Gastrocnemius medialis (tissue), 4 donors: ENCODE data around the gene EGFR. TPM values are rescaled to one million over a fixed set of nuclear protein-coding genes. Genes with fewer than 3 reads are reported as not detected.
A peak's percentile ranks its signal among the peaks of the same experiment; 100 is the strongest.

Experiments
- ATAC-seq, 2 donors: fragments of 150-250 bp; one replicate each; pipeline ENCODE4 v1.9.1; 2016
- DNase-seq, 2 donors: peaks; one replicate each; pipeline ENCODE4 v3.0.0-alpha.2; 2019
- H3K27ac ChIP-seq, 4 donors: fragments of 200-600 bp; sonication (generic); 1 replicate in 1 of 4; 2 replicates in 3 of 4; pipeline ENCODE4 v1.5.1; 2016 to 2018; ENCODE audit warnings: mild to moderate bottlenecking in 2 of 4, moderate library complexity in 1 of 4
- H3K27me3 ChIP-seq, 3 donors: fragments of 200-600 bp; sonication (generic) in 2 of 3; 1 replicate in 1 of 3; 2 replicates in 2 of 3; pipeline versions ENCODE4 v1.5.1 to v1.6.0; 2016 to 2019; ENCODE audit warnings: mild to moderate bottlenecking in 1 of 3, moderate library complexity in 1 of 3
- H3K36me3 ChIP-seq, 2 donors: fragments of 200-600 bp; sonication (generic) in 1 of 2; one replicate each; pipeline ENCODE4 v1.5.1; 2017 to 2018
- H3K4me1 ChIP-seq, 2 donors: fragments of 200-600 bp; sonication (generic) in 1 of 2; one replicate each; pipeline ENCODE4 v1.5.1; 2016 to 2017; ENCODE audit warnings: mild to moderate bottlenecking in 2 of 2
- H3K4me3 ChIP-seq, 4 donors: fragments of 200-600 bp; sonication (generic) in 3 of 4; 1 replicate in 1 of 4; 2 replicates in 3 of 4; pipeline ENCODE4 v1.5.1; 2016 to 2019; ENCODE audit warnings: mild to moderate bottlenecking in 2 of 4
- H3K9me3 ChIP-seq, 3 donors: fragments of 200-600 bp; sonication (generic) in 2 of 3; 1 replicate in 1 of 3; 2 replicates in 2 of 3; pipeline ENCODE4 v1.5.1; 2016 to 2019
- POLR2A ChIP-seq, 2 donors: fragments of 450-650 bp; IDR thresholded peaks; one replicate each; pipeline ENCODE4 v1.6.1; 2017; ENCODE audit warnings: antibody characterized with exemption in 2 of 2, mild to moderate bottlenecking in 2 of 2, moderate library complexity in 2 of 2
- in situ Hi-C, 4 donors: fragments of 200-750 bp; cut with MboI; loops; one replicate each; pipeline versions ENCODE4 v1.15.0 to v1.8.0; 2017; ENCODE audit warnings: low sequenced_read_pairs in 4 of 4
- intact Hi-C: fragments of 100-400 bp; cut with DNase I; formaldehyde crosslinking; loops from one replicate; pipeline ENCODE4 v1.15.1; 2023; ENCODE audit warnings: low total_unique reads
- total RNA-seq, 4 donors: library from RNA; depleted of rRNA; stranded (reverse); fragments of >200 nt; gene quantifications; one replicate each; pipeline versions ENCODE4 v1.1.0 to v1.2.3, GENCODE V29; 2016
- TF ChIP-seq, protein P1 (sequence below), 5 experiments: fragments of 450-650 bp in 3 of 5; fragments of 200-600 bp in 2 of 5; sonication (generic) in 2 of 5; IDR thresholded peaks in 4 of 5; conservative IDR thresholded peaks in 1 of 5; 1 replicate in 4 of 5; 2 replicates in 1 of 5; pipeline ENCODE4 v1.5.1; 2016 to 2019; ENCODE audit warnings: antibody characterized with exemption in 5 of 5, mild to moderate bottlenecking in 3 of 5, moderate library complexity in 3 of 5

The EGFR gene
- total RNA-seq, 4 donors from 2014 or later, result 28.0 to 34.8 (median 29.4) TPM

DNA sequence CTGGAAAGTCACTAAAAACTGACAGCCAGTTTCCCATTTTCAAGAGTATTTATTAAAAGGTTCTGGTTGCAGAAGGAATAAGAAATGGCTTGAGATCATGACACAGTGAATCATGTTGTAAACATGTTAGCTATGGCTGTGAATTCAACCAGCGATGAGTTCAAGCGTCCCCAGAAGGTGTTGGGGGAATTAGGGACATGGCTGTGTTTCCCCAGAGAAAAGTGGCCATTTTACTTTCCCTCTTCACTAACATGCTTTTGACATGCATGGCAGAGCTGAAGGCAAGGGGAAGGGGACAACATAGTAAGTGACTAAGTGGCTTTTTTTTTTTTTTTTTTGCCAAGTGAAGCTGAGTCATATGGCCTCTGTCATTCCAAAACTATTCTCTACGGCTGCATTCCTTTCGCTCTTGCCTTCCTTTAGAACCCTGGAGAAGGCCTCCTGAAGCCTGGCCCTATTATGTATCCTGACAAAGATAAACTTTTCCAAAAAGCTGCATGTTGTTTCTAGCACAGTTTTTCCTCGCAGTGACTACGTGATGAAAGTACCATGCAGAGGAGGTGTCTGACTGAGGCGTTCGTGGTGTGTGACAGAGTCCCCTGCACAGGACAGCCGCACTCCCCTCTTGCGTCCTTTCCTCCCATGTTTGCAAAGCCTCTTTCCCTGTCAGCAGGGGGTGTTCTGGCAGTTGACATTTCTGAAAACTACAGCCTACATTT lies 46.9 kb downstream of the EGFR start:
- in situ Hi-C loops, result no loop called here
- TF ChIP-seq, protein P1, sequence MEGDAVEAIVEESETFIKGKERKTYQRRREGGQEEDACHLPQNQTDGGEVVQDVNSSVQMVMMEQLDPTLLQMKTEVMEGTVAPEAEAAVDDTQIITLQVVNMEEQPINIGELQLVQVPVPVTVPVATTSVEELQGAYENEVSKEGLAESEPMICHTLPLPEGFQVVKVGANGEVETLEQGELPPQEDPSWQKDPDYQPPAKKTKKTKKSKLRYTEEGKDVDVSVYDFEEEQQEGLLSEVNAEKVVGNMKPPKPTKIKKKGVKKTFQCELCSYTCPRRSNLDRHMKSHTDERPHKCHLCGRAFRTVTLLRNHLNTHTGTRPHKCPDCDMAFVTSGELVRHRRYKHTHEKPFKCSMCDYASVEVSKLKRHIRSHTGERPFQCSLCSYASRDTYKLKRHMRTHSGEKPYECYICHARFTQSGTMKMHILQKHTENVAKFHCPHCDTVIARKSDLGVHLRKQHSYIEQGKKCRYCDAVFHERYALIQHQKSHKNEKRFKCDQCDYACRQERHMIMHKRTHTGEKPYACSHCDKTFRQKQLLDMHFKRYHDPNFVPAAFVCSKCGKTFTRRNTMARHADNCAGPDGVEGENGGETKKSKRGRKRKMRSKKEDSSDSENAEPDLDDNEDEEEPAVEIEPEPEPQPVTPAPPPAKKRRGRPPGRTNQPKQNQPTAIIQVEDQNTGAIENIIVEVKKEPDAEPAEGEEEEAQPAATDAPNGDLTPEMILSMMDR (IDR thresholded peaks at IDR 0.05 in 4 of 5, conservative IDR thresholded peaks at IDR 0.05 in 1 of 5), result no peak
- no peak for TF ChIP-seq POLR2A (IDR thresholded peaks at IDR 0.05)
- Histone ChIP-seq H3K27ac (peak overlapping the region; percentile 69 to 79 (median 77)), H3K9me3 (no peaks in the 10 kb centered on the region), H3K27me3 (no peaks in the 10 kb centered on the region), H3K36me3 (no peaks in the 10 kb centered on the region), H3K4me3 (peak overlapping the region in 3 of 4 donors; percentile 1 to 26 (median 11)), H3K4me1 (peaks cover 30 to 32% of the 10 kb centered on the region in 2 donors)
- ATAC-seq (peak; percentile 58 to 69), DNase-seq (no peak)
- intact Hi-C loops, result no loop called here

DNA sequence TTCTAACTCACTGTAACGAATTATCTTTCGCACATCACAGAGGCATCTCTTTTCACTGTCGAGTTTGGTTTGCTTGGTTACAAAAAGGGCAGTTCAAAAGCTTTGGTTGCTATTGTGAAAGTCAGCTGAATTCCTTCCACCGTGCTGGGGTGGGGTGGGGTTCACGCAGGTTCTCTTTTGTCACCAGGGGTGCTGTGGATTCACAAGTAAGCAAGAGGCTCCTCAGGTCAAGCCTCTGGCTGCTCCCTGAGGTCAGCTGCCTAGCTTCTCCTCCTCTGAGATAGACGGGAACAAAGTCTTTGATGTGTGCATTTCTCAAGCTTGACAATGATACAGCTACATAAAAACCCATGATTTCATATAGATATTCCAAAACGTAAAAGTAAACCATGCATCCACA lies 47.7 kb downstream of the EGFR start:
- H3K9me3 ChIP-seq, result no peaks in the 10 kb centered on the region
- H3K27me3 ChIP-seq, result no peaks in the 10 kb centered on the region
- peak overlapping the region in 1 of 4 donors; percentile 26 for H3K4me3 ChIP-seq
- intact Hi-C loops (no loop called here), in situ Hi-C loops (no loop called here)
- TF ChIP-seq POLR2A (IDR thresholded peaks at IDR 0.05), result no peak
- TF ChIP-seq, protein P1 (IDR thresholded peaks at IDR 0.05 in 4 of 5, conservative IDR thresholded peaks at IDR 0.05 in 1 of 5), result no peak
- DNase-seq (peak in 1 of 2 donors; percentile 55), ATAC-seq (peak; percentile 7 to 15)
- peak overlapping the region; percentile 69 to 79 (median 77) for H3K27ac ChIP-seq
- H3K4me1 ChIP-seq, result peaks cover 30 to 31% of the 10 kb centered on the region in 2 donors
- no peaks in the 10 kb centered on the region for H3K36me3 ChIP-seq

DNA sequence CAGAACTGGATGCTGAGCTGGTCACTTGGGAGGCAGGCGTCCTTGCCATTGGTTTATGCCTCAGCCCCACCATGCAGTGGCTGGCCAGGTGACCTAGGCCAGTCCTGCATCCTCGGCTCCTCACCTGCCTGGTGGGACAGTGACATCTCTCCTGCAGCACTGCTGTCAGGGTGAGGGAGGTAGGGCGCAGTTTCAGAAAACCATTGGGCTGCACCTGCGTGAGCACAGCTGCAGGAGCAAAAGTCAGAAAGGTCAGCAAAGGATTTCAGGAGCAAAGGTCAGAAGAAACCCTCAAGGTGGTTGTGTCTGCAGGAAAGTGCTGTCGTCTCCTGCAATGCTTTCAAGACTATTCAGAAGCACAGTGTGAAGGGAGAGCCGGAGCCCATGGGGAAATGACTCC lies 48.1 kb downstream of the EGFR start:
- peaks cover 27 to 29% of the 10 kb centered on the region in 2 donors for H3K4me1 ChIP-seq
- no peak overlapping the region for H3K4me3 ChIP-seq
- DNase-seq (no peak), ATAC-seq (no peak)
- no peaks in the 10 kb centered on the region for H3K27me3 ChIP-seq
- no peaks in the 10 kb centered on the region for H3K9me3 ChIP-seq
- TF ChIP-seq, protein P1 (IDR thresholded peaks at IDR 0.05 in 4 of 5, conservative IDR thresholded peaks at IDR 0.05 in 1 of 5), result no peak
- no peak for TF ChIP-seq POLR2A (IDR thresholded peaks at IDR 0.05)
- intact Hi-C loops (no loop called here), in situ Hi-C loops (no loop called here)
- H3K36me3 ChIP-seq, result no peaks in the 10 kb centered on the region
- peak overlapping the region; percentile 69 to 79 (median 77) for H3K27ac ChIP-seq

DNA sequence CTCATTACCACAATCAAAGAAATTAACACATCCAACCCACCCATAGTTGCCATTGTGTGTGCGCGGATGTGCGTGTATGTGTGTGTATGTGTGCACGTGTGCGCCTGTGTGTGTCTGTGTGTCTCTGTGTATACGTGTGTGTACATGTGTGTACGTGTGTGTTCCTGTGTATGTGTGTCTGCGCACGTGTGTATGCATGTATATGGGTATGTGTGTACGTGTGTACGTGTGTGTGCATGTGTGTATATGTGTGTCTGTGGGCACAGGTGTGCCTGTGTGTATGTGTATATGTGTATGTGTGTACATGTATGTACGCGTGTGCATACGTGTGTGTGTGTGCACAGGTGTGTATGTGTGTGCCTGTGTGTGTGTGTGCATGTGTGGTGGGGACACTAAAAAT lies 48.9 kb downstream of the EGFR start:
- in situ Hi-C loops (no loop called here), intact Hi-C loops (no loop called here)
- DNase-seq (no peak), ATAC-seq (no peak)
- no peak for TF ChIP-seq POLR2A (IDR thresholded peaks at IDR 0.05)
- TF ChIP-seq, protein P1 (IDR thresholded peaks at IDR 0.05 in 4 of 5, conservative IDR thresholded peaks at IDR 0.05 in 1 of 5), result no peak
- peaks cover 23 to 28% of the 10 kb centered on the region in 2 donors for H3K4me1 ChIP-seq
- no peaks in the 10 kb centered on the region for H3K36me3 ChIP-seq
- no peak overlapping the region for H3K4me3 ChIP-seq
- no peaks in the 10 kb centered on the region for H3K9me3 ChIP-seq
- H3K27ac ChIP-seq, result no peak overlapping the region
- no peaks in the 10 kb centered on the region for H3K27me3 ChIP-seq
